Ishikawa (cell line): ENCODE data around the gene ACAD11.

Experiments
- CEBPB ChIP-seq: IDR thresholded peaks from 2 replicates; pipeline ENCODE4 v1.6.1; 2012
- CREB1 ChIP-seq: IDR thresholded peaks from 2 replicates; pipeline ENCODE4 v1.6.1; 2012; ENCODE audit warnings: low read depth
- EGR1 ChIP-seq: IDR thresholded peaks from 2 replicates; pipeline ENCODE4 v1.6.1; 2012
- EP300 ChIP-seq: IDR thresholded peaks from 2 replicates; pipeline ENCODE4 v1.6.1; 2012; ENCODE audit warnings: borderline replicate concordance
- FOXM1 ChIP-seq: IDR thresholded peaks from 2 replicates; pipeline ENCODE4 v1.6.1; 2012; ENCODE audit warnings: low read depth, borderline replicate concordance
- NFIC ChIP-seq: IDR thresholded peaks from 2 replicates; pipeline ENCODE4 v1.6.1; 2012
- RAD21 ChIP-seq: IDR thresholded peaks from 2 replicates; pipeline ENCODE4 v1.6.1; 2012; ENCODE audit warnings: low read depth
- TAF1 ChIP-seq: IDR thresholded peaks from 2 replicates; pipeline ENCODE4 v1.6.1; 2012; ENCODE audit warnings: low read depth, mild to moderate bottlenecking
- TCF12 ChIP-seq: IDR thresholded peaks from 2 replicates; pipeline ENCODE4 v1.6.1; 2012; ENCODE audit warnings: low read depth
- TEAD4 ChIP-seq: IDR thresholded peaks from 2 replicates; pipeline ENCODE4 v1.6.1; 2012
- USF1 ChIP-seq: IDR thresholded peaks from 2 replicates; pipeline ENCODE4 v1.6.1; 2012
- YY1 ChIP-seq: IDR thresholded peaks from 2 replicates; pipeline ENCODE4 v1.6.1; 2012; ENCODE audit warnings: low read depth
- ZBTB7A ChIP-seq: IDR thresholded peaks from 2 replicates; pipeline ENCODE4 v1.6.1; 2012; ENCODE audit warnings: low read depth
- TF ChIP-seq, protein P1 (sequence below): IDR thresholded peaks from 2 replicates; pipeline ENCODE4 v1.6.1; 2012; ENCODE audit warnings: low read depth, mild to moderate bottlenecking
- TF ChIP-seq, protein P2 (sequence below): IDR thresholded peaks from 2 replicates; pipeline ENCODE4 v1.6.1; 2012

The ACAD11 gene

GRCh38 chr3:132596326-132596725, 63.3 kb downstream of the ACAD11 start:
- TF ChIP-seq, protein P1, sequence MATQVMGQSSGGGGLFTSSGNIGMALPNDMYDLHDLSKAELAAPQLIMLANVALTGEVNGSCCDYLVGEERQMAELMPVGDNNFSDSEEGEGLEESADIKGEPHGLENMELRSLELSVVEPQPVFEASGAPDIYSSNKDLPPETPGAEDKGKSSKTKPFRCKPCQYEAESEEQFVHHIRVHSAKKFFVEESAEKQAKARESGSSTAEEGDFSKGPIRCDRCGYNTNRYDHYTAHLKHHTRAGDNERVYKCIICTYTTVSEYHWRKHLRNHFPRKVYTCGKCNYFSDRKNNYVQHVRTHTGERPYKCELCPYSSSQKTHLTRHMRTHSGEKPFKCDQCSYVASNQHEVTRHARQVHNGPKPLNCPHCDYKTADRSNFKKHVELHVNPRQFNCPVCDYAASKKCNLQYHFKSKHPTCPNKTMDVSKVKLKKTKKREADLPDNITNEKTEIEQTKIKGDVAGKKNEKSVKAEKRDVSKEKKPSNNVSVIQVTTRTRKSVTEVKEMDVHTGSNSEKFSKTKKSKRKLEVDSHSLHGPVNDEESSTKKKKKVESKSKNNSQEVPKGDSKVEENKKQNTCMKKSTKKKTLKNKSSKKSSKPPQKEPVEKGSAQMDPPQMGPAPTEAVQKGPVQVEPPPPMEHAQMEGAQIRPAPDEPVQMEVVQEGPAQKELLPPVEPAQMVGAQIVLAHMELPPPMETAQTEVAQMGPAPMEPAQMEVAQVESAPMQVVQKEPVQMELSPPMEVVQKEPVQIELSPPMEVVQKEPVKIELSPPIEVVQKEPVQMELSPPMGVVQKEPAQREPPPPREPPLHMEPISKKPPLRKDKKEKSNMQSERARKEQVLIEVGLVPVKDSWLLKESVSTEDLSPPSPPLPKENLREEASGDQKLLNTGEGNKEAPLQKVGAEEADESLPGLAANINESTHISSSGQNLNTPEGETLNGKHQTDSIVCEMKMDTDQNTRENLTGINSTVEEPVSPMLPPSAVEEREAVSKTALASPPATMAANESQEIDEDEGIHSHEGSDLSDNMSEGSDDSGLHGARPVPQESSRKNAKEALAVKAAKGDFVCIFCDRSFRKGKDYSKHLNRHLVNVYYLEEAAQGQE: no peak
- TF ChIP-seq ZBTB7A (no peak), CEBPB (no peak), NFIC (no peak), TCF12 (no peak), USF1 (no peak), TAF1 (no peak), EP300 (no peak), TEAD4 (no peak), YY1 (no peak), EGR1 (no peak), RAD21 (no peak), CREB1 (no peak), FOXM1 (no peak)
- TF ChIP-seq, protein P2, sequence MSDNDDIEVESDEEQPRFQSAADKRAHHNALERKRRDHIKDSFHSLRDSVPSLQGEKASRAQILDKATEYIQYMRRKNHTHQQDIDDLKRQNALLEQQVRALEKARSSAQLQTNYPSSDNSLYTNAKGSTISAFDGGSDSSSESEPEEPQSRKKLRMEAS: no peak

GRCh38 chr3:132595014-132595413, 64.6 kb downstream of the ACAD11 start:
- TF ChIP-seq FOXM1: no peak
- no peak for TF ChIP-seq CEBPB
- TF ChIP-seq NFIC: no peak
- no peak for TF ChIP-seq CREB1
- TF ChIP-seq EP300: no peak
- no peak for TF ChIP-seq TEAD4
- no peak for TF ChIP-seq YY1
- TF ChIP-seq EGR1: no peak
- no peak for TF ChIP-seq RAD21

- TF ChIP-seq EP300 (no peak), ZBTB7A (no peak), EGR1 (no peak), CEBPB (no peak), FOXM1 (no peak), TEAD4 (no peak), YY1 (no peak), TCF12 (no peak), TAF1 (no peak), NFIC (no peak), CREB1 (no peak)
- TF ChIP-seq, protein P2: no peak
These were observed 65.1 kb downstream of the ACAD11 start for GRCh38 chr3:132594498-132594897.

DNA sequence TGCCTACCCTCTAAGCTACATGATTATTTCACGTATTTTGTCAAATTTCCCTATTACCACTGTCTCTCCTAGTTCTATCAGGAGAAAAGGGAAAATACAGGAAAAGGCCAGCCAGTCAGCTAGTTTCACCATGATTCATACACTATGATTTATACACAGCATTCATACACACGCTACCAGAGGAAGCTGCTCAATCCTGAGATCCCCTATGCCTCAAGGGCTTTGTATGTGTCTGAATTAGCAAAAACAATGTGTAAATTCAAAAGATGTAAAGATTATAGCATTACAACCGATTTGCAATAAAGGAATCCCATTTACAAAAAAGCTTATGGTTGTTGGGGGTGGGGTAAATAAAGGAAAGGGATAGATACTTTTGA, 65.7 kb downstream of the ACAD11 start:
- no peak for TF ChIP-seq YY1
- TF ChIP-seq TAF1: no peak
- no peak for TF ChIP-seq TCF12
- TF ChIP-seq EGR1: no peak
- TF ChIP-seq CREB1: no peak
- TF ChIP-seq, protein P1: no peak
- TF ChIP-seq RAD21: no peak
- no peak for TF ChIP-seq EP300
- TF ChIP-seq ZBTB7A: no peak
- no peak for TF ChIP-seq CEBPB
- TF ChIP-seq FOXM1: no peak
- TF ChIP-seq, protein P2: no peak
- TF ChIP-seq USF1: no peak
- TF ChIP-seq TEAD4: no peak
- TF ChIP-seq NFIC: no peak

GRCh38 chr3:132593241-132593946, 66.2 kb downstream of the ACAD11 start:
- no peak for TF ChIP-seq CEBPB
